Measurements from ENCODE around the gene TMEM248. TPM values are rescaled to one million over a fixed set of nuclear protein-coding genes. Genes with fewer than 3 reads are reported as not detected.
"Not testable (repeated sequence)": the region's sequence is repeated elsewhere in the genome, so short reads cannot be mapped to it uniquely, and the experiment has no call there.

The TMEM248 gene
- total and polyA plus RNA-seq, 2 donors (not counting 3 experiments of a cell fraction or from before 2014, with no cell fraction given), result 107 to 220 TPM

GRCh38 chr7:66974986-66975590 lies 54.1 kb downstream of the TMEM248 start:
- no peak overlapping the region for H2AFZ ChIP-seq (ENCODE audit: low read depth, low read length)
- H3K4me2 ChIP-seq (ENCODE audit: insufficient read depth, low read length), result no peak overlapping the region
- no peaks in the 10 kb centered on the region for H3K27me3 ChIP-seq (ENCODE audit: control insufficient read depth in 2 of 2, insufficient read depth in 2 of 2, low read length in 2 of 2)
- H3K4me1 ChIP-seq (ENCODE audit: control insufficient read depth, extremely low read depth, insufficient read depth, low read length), result no peaks in the 10 kb centered on the region
- no peak overlapping the region for H3K27ac ChIP-seq (ENCODE audit: insufficient read depth, low read depth, low read length)
- CTCF ChIA-PET, result no interaction called here
- H3K4me3 ChIP-seq (replicated peaks in 1 of 3; ENCODE audit: insufficient read depth in 1 of 3, low read depth in 1 of 3, low read length in 3 of 3), result no peak overlapping the region
- no peaks in the 10 kb centered on the region for H4K20me1 ChIP-seq (replicated peaks; ENCODE audit: control insufficient read depth, extremely low read depth, insufficient read depth, low read length)
- intact Hi-C loops (cut with micrococcal nuclease), result no loop called here
- TF ChIP-seq MYC (IDR thresholded peaks at IDR 0.05; ENCODE audit: low read depth, low read length) (no peak), POLR2A (IDR thresholded peaks at IDR 0.05; ENCODE audit: low read depth, low read length) (no peak), FOS (IDR thresholded peaks at IDR 0.05; ENCODE audit: borderline replicate concordance, insufficient read depth, low read length) (no peak), EZH2 (IDR thresholded peaks at IDR 0.05; ENCODE audit: borderline replicate concordance, low read depth, low read length, severe bottlenecking) (no peak), JUN (IDR thresholded peaks at IDR 0.05; ENCODE audit: borderline replicate concordance, insufficient read depth, insufficient read length, low read depth) (no peak), MAX (IDR thresholded peaks at IDR 0.05; ENCODE audit: insufficient read depth, insufficient read length) (no peak), GATA2 (IDR thresholded peaks at IDR 0.05; ENCODE audit: insufficient read depth, insufficient read length, low read depth, low read length) (no peak), POLR2AphosphoS5 (IDR thresholded peaks at IDR 0.05; ENCODE audit: insufficient read depth, low read depth, low read length) (no peak), CTCF (IDR thresholded peaks at IDR 0.05; ENCODE audit: extremely low read depth in 1 of 2, insufficient read depth in 1 of 2, low read depth in 1 of 2, low read length in 2 of 2) (no peak)
- no peak for FAIRE-seq
- dilution Hi-C loops (cut with MboI; ENCODE audit: extremely low pct_ligation_motif_present, low sequenced_read_pairs), result no loop called here
- POLR2A ChIA-PET, result interaction anchor here (0.5 kb wide), 1 partner anchor 351 kb away, joined by 3 read pairs; no protein-coding TSS in a partner anchor
- H3K79me2 ChIP-seq (ENCODE audit: control insufficient read depth, insufficient read depth, low read length), result no peaks in the 10 kb centered on the region
- no peak for DNase-seq (ENCODE audit: low read depth, low spot score)
- H3K36me3 ChIP-seq (ENCODE audit: control insufficient read depth in 2 of 2, extremely low read depth in 1 of 2, insufficient read depth in 2 of 2, low read length in 2 of 2), result no peaks in the 10 kb centered on the region
- BruUV-seq (replicated peaks), result no TSS peak
- H3K9me3 ChIP-seq (replicated peaks; ENCODE audit: control insufficient read depth, insufficient read depth, low read length), result no peaks in the 10 kb centered on the region
- H3K9me1 ChIP-seq (replicated peaks; ENCODE audit: control insufficient read depth, extremely low read depth, insufficient read depth, low read length), result no peaks in the 10 kb centered on the region
- H3K9ac ChIP-seq (replicated peaks; ENCODE audit: extremely low read depth, insufficient read depth, low read length), result no peak overlapping the region

- H3K9me3 ChIP-seq (replicated peaks; ENCODE audit: control insufficient read depth, insufficient read depth, low read length); H3K27ac ChIP-seq (ENCODE audit: insufficient read depth, low read depth, low read length); H3K27me3 ChIP-seq (ENCODE audit: control insufficient read depth in 2 of 2, insufficient read depth in 2 of 2, low read length in 2 of 2); POLR2A ChIA-PET; H3K9ac ChIP-seq (replicated peaks; ENCODE audit: extremely low read depth, insufficient read depth, low read length); H4K20me1 ChIP-seq (replicated peaks; ENCODE audit: control insufficient read depth, extremely low read depth, insufficient read depth, low read length); DNase-seq (ENCODE audit: low read depth, low spot score); H3K79me2 ChIP-seq (ENCODE audit: control insufficient read depth, insufficient read depth, low read length); dilution Hi-C loops (cut with MboI; ENCODE audit: extremely low pct_ligation_motif_present, low sequenced_read_pairs); FAIRE-seq; H3K9me1 ChIP-seq (replicated peaks; ENCODE audit: control insufficient read depth, extremely low read depth, insufficient read depth, low read length); H3K4me2 ChIP-seq (ENCODE audit: insufficient read depth, low read length); H3K36me3 ChIP-seq (ENCODE audit: control insufficient read depth in 2 of 2, extremely low read depth in 1 of 2, insufficient read depth in 2 of 2, low read length in 2 of 2); H3K4me3 ChIP-seq (replicated peaks in 1 of 3; ENCODE audit: insufficient read depth in 1 of 3, low read depth in 1 of 3, low read length in 3 of 3); H3K4me1 ChIP-seq (ENCODE audit: control insufficient read depth, extremely low read depth, insufficient read depth, low read length); intact Hi-C loops (cut with micrococcal nuclease); H2AFZ ChIP-seq (ENCODE audit: low read depth, low read length); BruUV-seq (replicated peaks): not testable (repeated sequence)
- CTCF ChIA-PET, result interaction anchor here (1.1 kb wide), 1 partner anchor 8 kb away, joined by 4 read pairs; no protein-coding TSS in a partner anchor
Observed at GRCh38 chr7:66978312-66978711, 57.3 kb downstream of the TMEM248 start.

- H3K36me3 ChIP-seq (ENCODE audit: control insufficient read depth in 2 of 2, extremely low read depth in 1 of 2, insufficient read depth in 2 of 2, low read length in 2 of 2); CTCF ChIA-PET; H3K9ac ChIP-seq (replicated peaks; ENCODE audit: extremely low read depth, insufficient read depth, low read length); intact Hi-C loops (cut with micrococcal nuclease); dilution Hi-C loops (cut with MboI; ENCODE audit: extremely low pct_ligation_motif_present, low sequenced_read_pairs); H3K79me2 ChIP-seq (ENCODE audit: control insufficient read depth, insufficient read depth, low read length); H4K20me1 ChIP-seq (replicated peaks; ENCODE audit: control insufficient read depth, extremely low read depth, insufficient read depth, low read length); H3K9me3 ChIP-seq (replicated peaks; ENCODE audit: control insufficient read depth, insufficient read depth, low read length); H3K9me1 ChIP-seq (replicated peaks; ENCODE audit: control insufficient read depth, extremely low read depth, insufficient read depth, low read length); POLR2A ChIA-PET; H3K27me3 ChIP-seq (ENCODE audit: control insufficient read depth in 2 of 2, insufficient read depth in 2 of 2, low read length in 2 of 2); FAIRE-seq; H3K4me3 ChIP-seq (replicated peaks in 1 of 3; ENCODE audit: insufficient read depth in 1 of 3, low read depth in 1 of 3, low read length in 3 of 3); BruUV-seq (replicated peaks); H3K4me1 ChIP-seq (ENCODE audit: control insufficient read depth, extremely low read depth, insufficient read depth, low read length); H3K27ac ChIP-seq (ENCODE audit: insufficient read depth, low read depth, low read length); H2AFZ ChIP-seq (ENCODE audit: low read depth, low read length); DNase-seq (ENCODE audit: low read depth, low spot score); H3K4me2 ChIP-seq (ENCODE audit: insufficient read depth, low read length): not testable (repeated sequence)
Observed at GRCh38 chr7:66979013-66979412, 58.0 kb downstream of the TMEM248 start.
